ENCODE measurements around the gene ATG10.

Gene ATG10

GRCh38 chr5:82295959-82296531 is 324.2 kb downstream of the ATG10 start:
- Histone ChIP-seq H3K4me1 (ENCODE audit: control insufficient read depth in 1 of 2, insufficient read depth in 1 of 2, low read depth in 1 of 2, low read length in 1 of 2) (peaks cover 0 to 16% of the 10 kb centered on the region in 2 experiments), H3K27me3 (no peaks in the 10 kb centered on the region), H3K36me3 (no peaks in the 10 kb centered on the region), H3K4me3 (ENCODE audit: low read depth in 1 of 2, low read length in 1 of 2) (no peak overlapping the region), H3K9me3 (no peaks in the 10 kb centered on the region), H3K27ac (no peak overlapping the region)
- TF ChIP-seq CTCF (IDR thresholded peaks at IDR 0.05) = no peak

- no peak for TF ChIP-seq CTCF (IDR thresholded peaks at IDR 0.05)
- Histone ChIP-seq H3K4me3 (ENCODE audit: low read depth in 1 of 2, low read length in 1 of 2) (no peak overlapping the region), H3K36me3 (no peaks in the 10 kb centered on the region), H3K4me1 (ENCODE audit: control insufficient read depth in 1 of 2, insufficient read depth in 1 of 2, low read depth in 1 of 2, low read length in 1 of 2) (peaks cover 0 to 16% of the 10 kb centered on the region in 2 experiments), H3K27ac (no peak overlapping the region), H3K27me3 (no peaks in the 10 kb centered on the region), H3K9me3 (no peaks in the 10 kb centered on the region)
Observed at GRCh38 chr5:82296929-82297328, 325.1 kb downstream of the ATG10 start.

GRCh38 chr5:82297711-82298110 is 325.9 kb downstream of the ATG10 start:
- Histone ChIP-seq H3K4me1 (ENCODE audit: control insufficient read depth in 1 of 2, insufficient read depth in 1 of 2, low read depth in 1 of 2, low read length in 1 of 2) (peaks cover 0 to 16% of the 10 kb centered on the region in 2 experiments), H3K9me3 (no peaks in the 10 kb centered on the region), H3K27ac (no peak overlapping the region), H3K4me3 (ENCODE audit: low read depth in 1 of 2, low read length in 1 of 2) (no peak overlapping the region), H3K36me3 (no peaks in the 10 kb centered on the region), H3K27me3 (no peaks in the 10 kb centered on the region)
- TF ChIP-seq CTCF (IDR thresholded peaks at IDR 0.05) = no peak

- Histone ChIP-seq H3K27me3 (no peaks in the 10 kb centered on the region), H3K36me3 (no peaks in the 10 kb centered on the region), H3K4me1 (ENCODE audit: control insufficient read depth in 1 of 2, insufficient read depth in 1 of 2, low read depth in 1 of 2, low read length in 1 of 2) (peaks cover 0 to 16% of the 10 kb centered on the region in 2 experiments), H3K4me3 (ENCODE audit: low read depth in 1 of 2, low read length in 1 of 2) (no peak overlapping the region), H3K9me3 (no peaks in the 10 kb centered on the region), H3K27ac (no peak overlapping the region)
- no peak for TF ChIP-seq CTCF (IDR thresholded peaks at IDR 0.05)
Observed at GRCh38 chr5:82298668-82299067, 326.8 kb downstream of the ATG10 start.

GRCh38 chr5:82301190-82301589 is 329.4 kb downstream of the ATG10 start:
- Histone ChIP-seq H3K4me1 (ENCODE audit: control insufficient read depth in 1 of 2, insufficient read depth in 1 of 2, low read depth in 1 of 2, low read length in 1 of 2) (peaks cover 0 to 16% of the 10 kb centered on the region in 2 experiments), H3K4me3 (ENCODE audit: low read depth in 1 of 2, low read length in 1 of 2) (no peak overlapping the region), H3K9me3 (no peaks in the 10 kb centered on the region), H3K36me3 (no peaks in the 10 kb centered on the region), H3K27me3 (no peaks in the 10 kb centered on the region), H3K27ac (no peak overlapping the region)
- TF ChIP-seq CTCF (IDR thresholded peaks at IDR 0.05) = no peak
